ENCODE data around the gene THSD7B. TPM values are rescaled to one million over a fixed set of nuclear protein-coding genes. Genes with fewer than 3 reads are reported as not detected.

The THSD7B gene
- total and polyA plus RNA-seq, 2 of the 13 experiments (the other 11 are each of a cell fraction or from before 2014, with no cell fraction given): 0.02 TPM; not detected in 1

DNA sequence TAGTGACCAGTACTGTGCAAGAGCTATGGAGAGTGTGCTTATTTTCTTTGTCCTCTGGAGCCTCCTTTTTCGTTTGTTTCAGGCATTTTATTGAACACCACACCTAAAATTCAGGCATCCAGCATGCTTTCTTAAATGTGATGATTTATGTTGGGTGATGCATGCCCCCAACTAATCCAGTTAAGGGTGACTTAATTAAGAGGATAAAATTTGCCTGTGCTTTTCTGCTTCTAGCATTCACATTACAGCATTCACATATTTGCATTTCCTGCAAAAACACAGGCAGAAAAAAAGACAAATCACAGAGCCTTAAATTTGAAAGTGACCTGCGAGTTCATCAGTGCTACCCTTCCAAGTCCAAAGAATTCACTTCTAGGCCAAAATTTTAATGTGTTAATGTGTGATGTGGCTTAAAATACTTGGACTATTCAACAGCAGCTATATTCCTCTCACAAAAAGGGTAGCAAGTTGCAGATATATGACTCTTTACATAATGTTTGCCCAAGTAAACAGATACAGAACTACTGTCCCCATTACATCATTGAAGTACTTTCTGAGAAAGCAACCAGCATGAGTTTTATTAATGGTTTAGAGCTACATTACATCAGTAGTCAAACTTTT lies 286.5 kb downstream of the THSD7B start:
- in situ Hi-C loops (cut with HindIII; ENCODE audit: extremely low pct_ligation_motif_present, low pct_unique_long_range_greater_than_20kb) (no loop called here), intact Hi-C loops (cut with micrococcal nuclease; ENCODE audit: unreplicated experiment) (loop anchor here (1.0 to 10.0 kb wide), 2 partner anchors 120 to 627 kb away; no protein-coding TSS in a partner anchor)
- no TSS peak for BruUV-seq (replicated peaks)
- FAIRE-seq (no peak), ATAC-seq (no peak), DNase-seq (ENCODE audit: low spot score) (no peak)
- Histone ChIP-seq H3K36me3 (replicated peaks in 1 of 2; ENCODE audit: control insufficient read depth in 1 of 2, insufficient read depth in 2 of 2, low read length in 2 of 2) (no peaks in the 10 kb centered on the region), H3K4me2 (ENCODE audit: low read depth, low read length) (no peak overlapping the region), H3K9me3 (ENCODE audit: low read length) (no peaks in the 10 kb centered on the region), H3K4me1 (ENCODE audit: insufficient read depth, low read length) (peaks cover 22% of the 10 kb centered on the region), H3K9ac (ENCODE audit: insufficient read depth, low read depth, low read length) (no peak overlapping the region), H3K27ac (ENCODE audit: extremely low read length, insufficient read depth, low read length) (no peak overlapping the region), H3K4me3 (replicated peaks in 1 of 3; ENCODE audit: insufficient read depth in 1 of 3, low read depth in 2 of 3, low read length in 3 of 3) (no peak overlapping the region), H2AFZ (ENCODE audit: low read length) (no peak overlapping the region), H3K79me2 (ENCODE audit: insufficient read depth, low read length) (no peaks in the 10 kb centered on the region), H3K27me3 (ENCODE audit: control insufficient read depth in 1 of 2, insufficient read depth in 2 of 2, low read length in 2 of 2) (no peaks in the 10 kb centered on the region), H4K20me1 (ENCODE audit: insufficient read depth, low read length) (no peaks in the 10 kb centered on the region)
- no peak for TF ChIP-seq ZBTB3 (CRISPR knock-in tag; IDR thresholded peaks at IDR 0.05; ENCODE audit: borderline replicate concordance, low read depth)
- TF ChIP-seq, protein P1, sequence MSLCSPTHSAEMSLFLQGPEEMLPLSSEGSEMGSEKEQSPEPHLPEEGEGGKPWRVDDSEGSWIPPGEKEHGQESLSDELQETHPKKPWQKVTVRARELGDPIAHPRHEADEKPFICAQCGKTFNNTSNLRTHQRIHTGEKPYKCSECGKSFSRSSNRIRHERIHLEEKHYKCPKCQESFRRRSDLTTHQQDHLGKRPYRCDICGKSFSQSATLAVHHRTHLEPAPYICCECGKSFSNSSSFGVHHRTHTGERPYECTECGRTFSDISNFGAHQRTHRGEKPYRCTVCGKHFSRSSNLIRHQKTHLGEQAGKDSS (CRISPR knock-in tag; IDR thresholded peaks at IDR 0.05; ENCODE audit: borderline replicate concordance, low read depth): no peak
- no peak for TF ChIP-seq ZFAT (CRISPR knock-in tag; conservative IDR thresholded peaks at IDR 0.05)
- TF ChIP-seq, protein P2, sequence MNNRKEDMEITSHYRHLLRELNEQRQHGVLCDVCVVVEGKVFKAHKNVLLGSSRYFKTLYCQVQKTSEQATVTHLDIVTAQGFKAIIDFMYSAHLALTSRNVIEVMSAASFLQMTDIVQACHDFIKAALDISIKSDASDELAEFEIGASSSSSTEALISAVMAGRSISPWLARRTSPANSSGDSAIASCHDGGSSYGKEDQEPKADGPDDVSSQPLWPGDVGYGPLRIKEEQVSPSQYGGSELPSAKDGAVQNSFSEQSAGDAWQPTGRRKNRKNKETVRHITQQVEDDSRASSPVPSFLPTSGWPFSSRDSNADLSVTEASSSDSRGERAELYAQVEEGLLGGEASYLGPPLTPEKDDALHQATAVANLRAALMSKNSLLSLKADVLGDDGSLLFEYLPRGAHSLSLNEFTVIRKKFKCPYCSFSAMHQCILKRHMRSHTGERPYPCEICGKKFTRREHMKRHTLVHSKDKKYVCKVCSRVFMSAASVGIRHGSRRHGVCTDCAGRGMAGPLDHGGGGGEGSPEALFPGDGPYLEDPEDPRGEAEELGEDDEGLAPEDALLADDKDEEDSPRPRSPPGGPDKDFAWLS (CRISPR knock-in tag; IDR thresholded peaks at IDR 0.05; ENCODE audit: borderline replicate concordance): no peak
- no peak for TF ChIP-seq HOXA5 (CRISPR knock-in tag; IDR thresholded peaks at IDR 0.05)
- POLR2A ChIA-PET: no interaction called here
- 2% methylated on average over 2 of the region's 2 CpGs for WGBS (ENCODE audit: low lambda C conversion rate)
- CTCF ChIA-PET (ENCODE audit: low intra/inter-chr PET ratio, low total read pairs): no interaction called here

All from HepG2 (cell line).